Camera-type eye (tissue), 1 donor: ENCODE measurements around the gene TINAGL1. TPM values are rescaled to one million over a fixed set of nuclear protein-coding genes. Genes with fewer than 3 reads are reported as not detected.

Experiments
- total RNA-seq: library from RNA; depleted of rRNA; stranded (reverse); fragments of >200 nt; gene quantifications from one replicate; pipeline ENCODE4 v1.2.3, GENCODE V29; 2014

Gene TINAGL1, protein sequence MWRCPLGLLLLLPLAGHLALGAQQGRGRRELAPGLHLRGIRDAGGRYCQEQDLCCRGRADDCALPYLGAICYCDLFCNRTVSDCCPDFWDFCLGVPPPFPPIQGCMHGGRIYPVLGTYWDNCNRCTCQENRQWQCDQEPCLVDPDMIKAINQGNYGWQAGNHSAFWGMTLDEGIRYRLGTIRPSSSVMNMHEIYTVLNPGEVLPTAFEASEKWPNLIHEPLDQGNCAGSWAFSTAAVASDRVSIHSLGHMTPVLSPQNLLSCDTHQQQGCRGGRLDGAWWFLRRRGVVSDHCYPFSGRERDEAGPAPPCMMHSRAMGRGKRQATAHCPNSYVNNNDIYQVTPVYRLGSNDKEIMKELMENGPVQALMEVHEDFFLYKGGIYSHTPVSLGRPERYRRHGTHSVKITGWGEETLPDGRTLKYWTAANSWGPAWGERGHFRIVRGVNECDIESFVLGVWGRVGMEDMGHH
- 68.1 TPM for total RNA-seq

GRCh38 chr1:31576201-31576669, at the start of gene TINAGL1:
TINAGL1 (plus strand) TSS chr1:31576515; CDS start chr1:31577149, 634 bp downstream.

GRCh38 chr1:31617218-31617915, 41.1 kb downstream of the TINAGL1 start, which contains the start of gene HCRTR1:
HCRTR1 (plus strand) TSS chr1:31617689; CDS start chr1:31619193, 1,504 bp downstream.

Other genes starting within 250 kb of the TINAGL1 start
- gene FABP3, start 203.4 kb upstream of the TINAGL1 start, total RNA-seq = 27.0 TPM
- 5.7 TPM for gene SERINC2, start 163.3 kb upstream of the TINAGL1 start, total RNA-seq
- gene HCRTR1, start 41.2 kb downstream of the TINAGL1 start, total RNA-seq = not detected
- 58.5 TPM for gene PEF1, start 68.4 kb downstream of the TINAGL1 start, total RNA-seq
- 353 TPM for gene COL16A1, start 127.5 kb downstream of the TINAGL1 start, total RNA-seq
- 32.9 TPM for gene ADGRB2, start 187.8 kb downstream of the TINAGL1 start, total RNA-seq
- 1.1 TPM for gene SPOCD1, start 239.5 kb downstream of the TINAGL1 start, total RNA-seq